Measurements from ENCODE around the gene LSG1. TPM values are rescaled to one million over a fixed set of nuclear protein-coding genes. Genes with fewer than 3 reads are reported as not detected.

LSG1 gene
- total and polyA plus RNA-seq, 2 of the 13 experiments (the other 11 are each of a cell fraction or from before 2014, with no cell fraction given) = 21.4 to 32.1 TPM

GRCh38 chr3:194664857-194665256 lies 7.1 kb downstream of the LSG1 start (continued):
- TF ChIP-seq, protein P1, sequence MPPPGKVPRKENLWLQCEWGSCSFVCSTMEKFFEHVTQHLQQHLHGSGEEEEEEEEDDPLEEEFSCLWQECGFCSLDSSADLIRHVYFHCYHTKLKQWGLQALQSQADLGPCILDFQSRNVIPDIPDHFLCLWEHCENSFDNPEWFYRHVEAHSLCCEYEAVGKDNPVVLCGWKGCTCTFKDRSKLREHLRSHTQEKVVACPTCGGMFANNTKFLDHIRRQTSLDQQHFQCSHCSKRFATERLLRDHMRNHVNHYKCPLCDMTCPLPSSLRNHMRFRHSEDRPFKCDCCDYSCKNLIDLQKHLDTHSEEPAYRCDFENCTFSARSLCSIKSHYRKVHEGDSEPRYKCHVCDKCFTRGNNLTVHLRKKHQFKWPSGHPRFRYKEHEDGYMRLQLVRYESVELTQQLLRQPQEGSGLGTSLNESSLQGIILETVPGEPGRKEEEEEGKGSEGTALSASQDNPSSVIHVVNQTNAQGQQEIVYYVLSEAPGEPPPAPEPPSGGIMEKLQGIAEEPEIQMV (CRISPR knock-in tag; IDR thresholded peaks at IDR 0.05; ENCODE audit: low read depth) = no peak
- no peak for TF ChIP-seq ISX (CRISPR knock-in tag; conservative IDR thresholded peaks at IDR 0.05)
- no peak for TF ChIP-seq ZSCAN5A (CRISPR knock-in tag; IDR thresholded peaks at IDR 0.05; ENCODE audit: borderline replicate concordance)
- TF ChIP-seq PRDM4 (CRISPR knock-in tag; IDR thresholded peaks at IDR 0.05; ENCODE audit: borderline replicate concordance) = no peak
- TF ChIP-seq SKI (IDR thresholded peaks at IDR 0.05; ENCODE audit: partially characterized antibody) = no peak
- TF ChIP-seq ARNT2 (CRISPR knock-in tag; IDR thresholded peaks at IDR 0.05; ENCODE audit: low read depth) = no peak
- no peak for TF ChIP-seq ZNF33A (CRISPR knock-in tag; IDR thresholded peaks at IDR 0.05; ENCODE audit: borderline replicate concordance)
- TF ChIP-seq ZNF557 (CRISPR knock-in tag; IDR thresholded peaks at IDR 0.05) = no peak
- TF ChIP-seq PBX2 (CRISPR knock-in tag; IDR thresholded peaks at IDR 0.05) = no peak
- TF ChIP-seq ZNF235 (CRISPR knock-in tag; IDR thresholded peaks at IDR 0.05; ENCODE audit: borderline replicate concordance) = no peak
- TF ChIP-seq ZSCAN12 (CRISPR knock-in tag; IDR thresholded peaks at IDR 0.05) = no peak
- TF ChIP-seq ZNF354B (CRISPR knock-in tag; IDR thresholded peaks at IDR 0.05) = no peak
- TF ChIP-seq THAP11 (CRISPR knock-in tag; IDR thresholded peaks at IDR 0.05) = no peak
- TF ChIP-seq ATF1 (CRISPR knock-in tag; IDR thresholded peaks at IDR 0.05) = no peak
- TF ChIP-seq NRL (CRISPR knock-in tag; IDR thresholded peaks at IDR 0.05; ENCODE audit: borderline replicate concordance) = no peak
- no peak for TF ChIP-seq JUN (CRISPR knock-in tag; IDR thresholded peaks at IDR 0.05)

Data from HepG2 (cell line).